ENCODE data around the gene CACNB4. TPM values are rescaled to one million over a fixed set of nuclear protein-coding genes. Genes with fewer than 3 reads are reported as not detected.

The CACNB4 gene
- total RNA-seq (1 to 10 TPM in 3 of 6 donors, under 1 TPM in 3; 0.38 to 1.3 (median 0.96) TPM), polyA plus RNA-seq (under 1 TPM; 0.34 to 0.35 TPM)

GRCh38 chr2:152098496-152099366 lies at the start of gene CACNB4:
CACNB4 (minus strand) TSS chr2:152099044.
- DNase-seq (peak in 3 of 6 donors; percentile 25 to 69 (median 54)), ATAC-seq (peak; percentile 21 to 63 (median 58)), FAIRE-seq (no peak)
- TF ChIP-seq CTCF (IDR thresholded peaks at IDR 0.05): no peak
- Histone ChIP-seq H3K27me3 (peaks cover 0 to 4% (median 0%) of the 10 kb centered on the region in 4 donors), H3K4me3 (peak within 1 kb of the TSS; percentile 26 to 65 (median 44)), H3K36me3 (no peaks in the 10 kb centered on the region), H3K4me1 (peaks cover 0 to 12% (median 0%) of the 10 kb centered on the region in 3 donors), H3K9me3 (no peaks in the 10 kb centered on the region), H3K27ac (peak within 1 kb of the TSS in 1 of 4 donors; percentile 28)
- WGBS, 2 donors: 0% methylated on average over 45 to 73 of the region's 73 CpGs
- intact Hi-C loops (cut with DNase I): no loop called here

- Histone ChIP-seq H3K4me3 (no peak overlapping the region), H3K36me3 (no peaks in the 10 kb centered on the region), H3K27me3 (no peaks in the 10 kb centered on the region), H3K9me3 (no peaks in the 10 kb centered on the region), H3K27ac (no peak overlapping the region), H3K4me1 (peaks cover 9 to 30% (median 23%) of the 10 kb centered on the region in 3 donors)
- WGBS, 2 donors: 54 to 65% methylated on average over 5 of the region's 5 CpGs
- DNase-seq (no peak), FAIRE-seq (no peak), ATAC-seq (peak; percentile 59 to 76 (median 66))
- no peak for TF ChIP-seq CTCF (IDR thresholded peaks at IDR 0.05)
- intact Hi-C loops (cut with DNase I): no loop called here
Observed at GRCh38 chr2:152134488-152135280, 35.8 kb upstream of the CACNB4 start.

GRCh38 chr2:152132306-152132705 lies 33.5 kb upstream of the CACNB4 start:
- DNase-seq: no peak
- no peak overlapping the region for H3K27ac ChIP-seq
- intact Hi-C loops (cut with DNase I): no loop called here

GRCh38 chr2:152127628-152128027 lies 28.8 kb upstream of the CACNB4 start:
- Histone ChIP-seq H3K27me3 (no peaks in the 10 kb centered on the region), H3K4me3 (no peak overlapping the region), H3K9me3 (no peaks in the 10 kb centered on the region), H3K36me3 (no peaks in the 10 kb centered on the region), H3K4me1 (peaks cover 0 to 7% (median 5%) of the 10 kb centered on the region in 3 donors), H3K27ac (no peak overlapping the region)
- FAIRE-seq: no peak
- DNase-seq: no peak
- ATAC-seq: no peak
- intact Hi-C loops (cut with DNase I): no loop called here
- no peak for TF ChIP-seq CTCF (IDR thresholded peaks at IDR 0.05)

More at GRCh38 chr2:152132306-152132705, 33.5 kb upstream of the CACNB4 start:
- no peak for TF ChIP-seq CTCF (IDR thresholded peaks at IDR 0.05)
- peaks cover 9 to 30% (median 23%) of the 10 kb centered on the region in 3 donors for H3K4me1 ChIP-seq
- no peaks in the 10 kb centered on the region for H3K9me3 ChIP-seq
- 31 to 35% methylated on average over 1 of the region's 1 CpG for WGBS, 2 donors
- H3K36me3 ChIP-seq: no peaks in the 10 kb centered on the region
- peak; percentile 81 for FAIRE-seq
- peak; percentile 44 to 84 (median 64) for ATAC-seq
- H3K4me3 ChIP-seq: no peak overlapping the region
- no peaks in the 10 kb centered on the region for H3K27me3 ChIP-seq

Measured in pancreas (tissue), 10 donors.